WTC11 (cell line): ENCODE measurements around the gene ALG8. TPM values are rescaled to one million over a fixed set of nuclear protein-coding genes. Genes with fewer than 3 reads are reported as not detected.

Experiments used
- ATAC-seq: fragments of 200-7000 bp; cut with Tn5 transposase; 2 replicates; pipeline ENCODE4 v1.10.0; 2021; ENCODE audit warnings: mild to moderate bottlenecking, moderate library complexity
- CTCF ChIA-PET: fragments of 300-600 bp; sonication (Branson Sonifier 250); formaldehyde crosslinking; loops from one replicate; lab custom pipeline; 2021; ENCODE audit warnings: antibody characterized with exemption; lab: Charles Lee
- POLR2A ChIA-PET: fragments of 350-600 bp; sonication (Branson Sonifier 250); formaldehyde crosslinking; loops from one replicate; lab custom pipeline; 2021; ENCODE audit warnings: antibody characterized with exemption; lab: Charles Lee
- DNase-seq: peaks from one replicate; pipeline ENCODE4 v3.0.0; 2021; ENCODE audit warnings: low spot score
- H3K27ac Mint-ChIP-seq: 2 replicates; pipeline ENCODE4 v1.8.0; 2021; ENCODE audit warnings: mixed read lengths
- H3K27me3 Mint-ChIP-seq: 2 replicates; pipeline ENCODE4 v1.8.0; 2021; ENCODE audit warnings: low read depth, mild to moderate bottlenecking, moderate library complexity, mixed read lengths
- H3K36me3 Mint-ChIP-seq: 2 replicates; pipeline ENCODE4 v1.8.0; 2021; ENCODE audit warnings: mixed read lengths
- H3K4me1 Mint-ChIP-seq: 2 replicates; pipeline ENCODE4 v1.8.0; 2022; ENCODE audit warnings: mixed read lengths
- H3K4me3 Mint-ChIP-seq: 2 replicates; pipeline ENCODE4 v1.8.0; 2021; ENCODE audit warnings: mild to moderate bottlenecking, moderate library complexity, mixed read lengths
- H3K9me3 Mint-ChIP-seq: 2 replicates; pipeline ENCODE4 v1.8.0; 2021; ENCODE audit warnings: mixed read lengths
- AFF4 ChIP-seq: sonication (generic); formaldehyde crosslinking; IDR thresholded peaks from 2 replicates; pipeline ENCODE4 v1.8.1; 2023; ENCODE audit warnings: mild to moderate bottlenecking, missing genetic modification reagents, borderline replicate concordance
- CREM ChIP-seq: sonication (generic); formaldehyde crosslinking; IDR thresholded peaks from 2 replicates; pipeline ENCODE4 v1.8.1; 2022; ENCODE audit warnings: mild to moderate bottlenecking, missing genetic modification reagents, moderate library complexity
- EMX1 ChIP-seq: fragments of 250-450 bp; sonication (Bioruptor Pico); IDR thresholded peaks from 2 replicates; pipeline ENCODE4 v1.8.0; 2021; ENCODE audit warnings: mild to moderate bottlenecking
- ETV6 ChIP-seq: sonication (generic); formaldehyde crosslinking; IDR thresholded peaks from 2 replicates; pipeline ENCODE4 v1.8.1; 2022; ENCODE audit warnings: mild to moderate bottlenecking, missing genetic modification reagents
- FOXJ3 ChIP-seq: sonication (generic); formaldehyde crosslinking; IDR thresholded peaks from 2 replicates; pipeline ENCODE4 v1.9.0; 2021; ENCODE audit warnings: missing genetic modification reagents, mild to moderate bottlenecking, borderline replicate concordance
- FOXP1 ChIP-seq: sonication (generic); formaldehyde crosslinking; IDR thresholded peaks from 2 replicates; pipeline ENCODE4 v1.8.0; 2022; ENCODE audit warnings: missing genetic modification reagents, mild to moderate bottlenecking, moderate library complexity, borderline replicate concordance
- GABPB1 ChIP-seq: sonication (generic); formaldehyde crosslinking; IDR thresholded peaks from 2 replicates; pipeline ENCODE4 v1.8.1; 2023; ENCODE audit warnings: mild to moderate bottlenecking, missing genetic modification reagents
- HMGA2 ChIP-seq: fragments of 250-450 bp; sonication (Bioruptor Pico); IDR thresholded peaks from 2 replicates; pipeline ENCODE4 v1.4.0; 2021; ENCODE audit warnings: mild to moderate bottlenecking, moderate library complexity
- JAZF1 ChIP-seq: fragments of 250-450 bp; sonication (Bioruptor Pico); IDR thresholded peaks from 2 replicates; pipeline ENCODE4 v1.9.0; 2021; ENCODE audit warnings: moderate library complexity, mild to moderate bottlenecking, inconsistent platforms
- JUN ChIP-seq: sonication (generic); formaldehyde crosslinking; IDR thresholded peaks from 2 replicates; pipeline ENCODE4 v1.8.0; 2023; ENCODE audit warnings: mild to moderate bottlenecking, missing genetic modification reagents
- PRDM15 ChIP-seq: sonication (generic); formaldehyde crosslinking; IDR thresholded peaks from 2 replicates; pipeline ENCODE4 v1.8.0; 2022; ENCODE audit warnings: missing genetic modification reagents
- SOX15 ChIP-seq: fragments of 250-450 bp; sonication (Bioruptor Pico); IDR thresholded peaks from 2 replicates; pipeline ENCODE4 v1.9.0; 2021; ENCODE audit warnings: mild to moderate bottlenecking
- SP1 ChIP-seq: sonication (generic); formaldehyde crosslinking; conservative IDR thresholded peaks from 2 replicates; pipeline ENCODE4 v1.8.1; 2022; ENCODE audit warnings: missing genetic modification reagents
- USF2 ChIP-seq: sonication (generic); formaldehyde crosslinking; IDR thresholded peaks from 2 replicates; pipeline ENCODE4 v1.8.1; 2023; ENCODE audit warnings: mild to moderate bottlenecking, missing genetic modification reagents, moderate library complexity
- ZBTB21 ChIP-seq: sonication (generic); formaldehyde crosslinking; IDR thresholded peaks from 2 replicates; pipeline ENCODE4 v1.8.1; 2023; ENCODE audit warnings: mild to moderate bottlenecking, missing genetic modification reagents, borderline replicate concordance
- ZMAT4 ChIP-seq: fragments of 250-450 bp; sonication (Bioruptor Pico); IDR thresholded peaks from 2 replicates; pipeline ENCODE4 v1.9.0; 2021; ENCODE audit warnings: mild to moderate bottlenecking
- ZNF232 ChIP-seq: sonication (generic); formaldehyde crosslinking; IDR thresholded peaks from 2 replicates; pipeline ENCODE4 v1.8.0; 2022; ENCODE audit warnings: mild to moderate bottlenecking, missing genetic modification reagents
- ZNF263 ChIP-seq: sonication (generic); formaldehyde crosslinking; IDR thresholded peaks from 2 replicates; pipeline ENCODE4 v1.8.1; 2022; ENCODE audit warnings: low read depth, mild to moderate bottlenecking, moderate library complexity, missing genetic modification reagents
- ZNF317 ChIP-seq: sonication (generic); formaldehyde crosslinking; IDR thresholded peaks from 2 replicates; pipeline ENCODE4 v1.8.1; 2023; ENCODE audit warnings: low read depth, mild to moderate bottlenecking, moderate library complexity, missing genetic modification reagents, borderline replicate concordance
- ZNF416 ChIP-seq: fragments of 250-450 bp; sonication (Bioruptor Pico); IDR thresholded peaks from 2 replicates; pipeline ENCODE4 v1.9.0; 2021; ENCODE audit warnings: mild to moderate bottlenecking, inconsistent platforms
- ZNF512 ChIP-seq: sonication (generic); formaldehyde crosslinking; IDR thresholded peaks from 2 replicates; pipeline ENCODE4 v1.8.1; 2022; ENCODE audit warnings: missing genetic modification reagents, borderline replicate concordance
- total RNA-seq: library from RNA; stranded (reverse); gene quantifications from 3 replicates; pipeline ENCODE4 v1.2.3, GENCODE V29; 2021
- TF ChIP-seq, protein P1 (sequence below): sonication (generic); formaldehyde crosslinking; IDR thresholded peaks from 2 replicates; pipeline ENCODE4 v1.8.0; 2022; ENCODE audit warnings: mild to moderate bottlenecking, missing genetic modification reagents
- TF ChIP-seq, protein P2 (sequence below): sonication (generic); formaldehyde crosslinking; IDR thresholded peaks from 2 replicates; pipeline ENCODE4 v1.8.1; 2023; ENCODE audit warnings: mild to moderate bottlenecking, missing genetic modification reagents

ALG8 gene
- total RNA-seq, 1 experiment from 2014 or later, result 63.8 TPM

DNA sequence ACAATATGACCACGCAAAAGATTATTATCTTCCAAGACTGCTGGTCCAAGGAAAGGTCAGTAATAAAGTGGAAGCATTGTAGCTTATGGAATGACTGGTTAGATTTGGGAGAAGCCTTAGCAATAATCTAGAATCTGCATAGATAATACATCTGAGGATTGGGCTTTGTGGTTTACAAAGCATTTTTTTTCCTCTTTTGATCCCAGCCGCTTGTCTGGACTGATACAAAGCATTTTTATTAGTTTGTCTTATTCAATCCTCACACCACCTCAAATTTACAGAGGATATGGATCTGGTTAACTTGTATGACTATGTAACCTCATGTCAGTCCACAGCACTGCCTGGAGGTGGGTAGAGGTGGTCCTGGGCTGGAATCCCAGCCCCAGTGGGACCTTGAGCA, 76.8 kb downstream of the ALG8 start (continued):
- TF ChIP-seq CREM (CRISPR knock-in tag) (no peak), EMX1 (CRISPR knock-in tag) (no peak), ZBTB21 (CRISPR knock-in tag) (no peak)

- no peak for TF ChIP-seq PRDM15 (CRISPR knock-in tag)
- no peak for TF ChIP-seq ZNF232 (CRISPR knock-in tag)
- no peak for TF ChIP-seq AFF4 (CRISPR knock-in tag)
- TF ChIP-seq SP1 (CRISPR knock-in tag), result no peak
- TF ChIP-seq ZNF512, result no peak
- TF ChIP-seq GABPB1, result no peak
- no peak for TF ChIP-seq ETV6 (CRISPR knock-in tag)
- no peak for TF ChIP-seq ZNF317 (CRISPR knock-in tag)
- TF ChIP-seq ZNF416 (CRISPR knock-in tag), result no peak
- TF ChIP-seq ZMAT4 (CRISPR knock-in tag), result no peak
- TF ChIP-seq FOXJ3 (CRISPR knock-in tag), result no peak
- no peak for TF ChIP-seq SOX15 (CRISPR knock-in tag)
- TF ChIP-seq, protein P1, sequence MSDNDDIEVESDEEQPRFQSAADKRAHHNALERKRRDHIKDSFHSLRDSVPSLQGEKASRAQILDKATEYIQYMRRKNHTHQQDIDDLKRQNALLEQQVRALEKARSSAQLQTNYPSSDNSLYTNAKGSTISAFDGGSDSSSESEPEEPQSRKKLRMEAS (CRISPR knock-in tag), result no peak
- TF ChIP-seq JAZF1 (CRISPR knock-in tag), result no peak
- TF ChIP-seq ZNF263 (CRISPR knock-in tag), result no peak
- no peak for TF ChIP-seq HMGA2 (CRISPR knock-in tag)
- no peak for TF ChIP-seq FOXP1
- TF ChIP-seq, protein P2, sequence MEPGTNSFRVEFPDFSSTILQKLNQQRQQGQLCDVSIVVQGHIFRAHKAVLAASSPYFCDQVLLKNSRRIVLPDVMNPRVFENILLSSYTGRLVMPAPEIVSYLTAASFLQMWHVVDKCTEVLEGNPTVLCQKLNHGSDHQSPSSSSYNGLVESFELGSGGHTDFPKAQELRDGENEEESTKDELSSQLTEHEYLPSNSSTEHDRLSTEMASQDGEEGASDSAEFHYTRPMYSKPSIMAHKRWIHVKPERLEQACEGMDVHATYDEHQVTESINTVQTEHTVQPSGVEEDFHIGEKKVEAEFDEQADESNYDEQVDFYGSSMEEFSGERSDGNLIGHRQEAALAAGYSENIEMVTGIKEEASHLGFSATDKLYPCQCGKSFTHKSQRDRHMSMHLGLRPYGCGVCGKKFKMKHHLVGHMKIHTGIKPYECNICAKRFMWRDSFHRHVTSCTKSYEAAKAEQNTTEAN, result no peak
- TF ChIP-seq JUN (CRISPR knock-in tag), result no peak
- no peak for TF ChIP-seq USF2 (CRISPR knock-in tag)
- Mint-ChIP-seq H3K27me3 (no peaks in the 10 kb centered on the region), H3K4me3 (no peak overlapping the region), H3K27ac (no peak overlapping the region), H3K4me1 (no peaks in the 10 kb centered on the region), H3K9me3 (no peaks in the 10 kb centered on the region), H3K36me3 (no peaks in the 10 kb centered on the region)
- ChIA-PET CTCF (no interaction called here), POLR2A (no interaction called here)
- no peak for ATAC-seq
- no peak for DNase-seq
These were observed 77.5 kb downstream of the ALG8 start for GRCh38 chr11:78061921-78062311.
